ENCODE measurements around the gene TENM3.

- TF ChIP-seq CTCF (IDR thresholded peaks at IDR 0.05; ENCODE audit: low read length) = no peak
- no peak for TF ChIP-seq EZH2 (IDR thresholded peaks at IDR 0.05; ENCODE audit: borderline replicate concordance, low read length)
Measured at GRCh38 chr4:182766857-182767250, 523.7 kb downstream of the TENM3 start.
